OCI-LY7 (cell line): ENCODE results near the gene ICAM5. TPM values are rescaled to one million over a fixed set of nuclear protein-coding genes. Genes with fewer than 3 reads are reported as not detected.

Source experiments
- BruUV-seq: library from RNA; stranded (reverse); fragments of 400-500 nt; replicated peaks from 2 replicates; lab custom pipeline; 2021; lab: Mats Ljungman, UMichigan
- CTCF ChIA-PET: fragments of 300-600 bp; sonication (Branson Sonifier 250); formaldehyde crosslinking; loops from one replicate; lab custom pipeline; 2022; ENCODE audit warnings: antibody characterized with exemption; ENCODE audit not compliant: unreplicated experiment; lab: Charles Lee
- POLR2A ChIA-PET: fragments of 300-600 bp; sonication (Branson Sonifier 250); formaldehyde crosslinking; loops from one replicate; lab custom pipeline; 2022; ENCODE audit warnings: antibody characterized with exemption; lab: Charles Lee
- DNase-seq: peaks from one replicate; pipeline ENCODE4 v3.0.0-alpha.2; 2015; ENCODE audit warnings: low spot score
- H2AFZ ChIP-seq: fragments of 200-600 bp; sonication (generic), shearing (Covaris generic); 2 replicates; pipeline ENCODE4 v1.6.1; 2014; ENCODE audit warnings: mild to moderate bottlenecking, antibody characterized with exemption, low read length, moderate library complexity
- H3K27ac ChIP-seq: fragments of 200-600 bp; sonication (generic); 2 replicates; pipeline ENCODE4 v1.5.1; 2014; ENCODE audit warnings: mixed run types, low read depth, mild to moderate bottlenecking, moderate library complexity, low read length, inconsistent platforms; ENCODE audit not compliant: poor library complexity, severe bottlenecking
- H3K36me3 ChIP-seq: fragments of 200-600 bp; sonication (generic); 2 replicates; pipeline ENCODE4 v1.6.1; 2014; ENCODE audit warnings: mild to moderate bottlenecking, antibody characterized with exemption, low read length, moderate library complexity, mixed read lengths; ENCODE audit not compliant: insufficient read depth
- H3K4me1 ChIP-seq: fragments of 200-600 bp; sonication (generic); 2 replicates; pipeline ENCODE4 v1.5.1; 2014; ENCODE audit warnings: mild to moderate bottlenecking, low read length; ENCODE audit not compliant: insufficient read depth, poor library complexity, severe bottlenecking
- H3K4me2 ChIP-seq: fragments of 200-600 bp; sonication (generic); 2 replicates; pipeline ENCODE4 v1.6.1; 2014; ENCODE audit warnings: mild to moderate bottlenecking, low read length
- H3K4me3 ChIP-seq: fragments of 200-600 bp; sonication (generic); 2 replicates; pipeline ENCODE4 v1.5.1; 2014; ENCODE audit warnings: mild to moderate bottlenecking, low read depth, low read length; ENCODE audit not compliant: poor library complexity, severe bottlenecking
- H3K79me2 ChIP-seq: fragments of 200-600 bp; sonication (generic); 2 replicates; pipeline ENCODE4 v1.6.1; 2016; ENCODE audit warnings: low read depth, mild to moderate bottlenecking, low read length, moderate library complexity, mixed read lengths; ENCODE audit not compliant: insufficient read depth
- H3K9me2 ChIP-seq: fragments of 200-600 bp; sonication (generic); 2 replicates; pipeline ENCODE4 v1.6.1; 2016; ENCODE audit warnings: mild to moderate bottlenecking, low read length, mixed read lengths; ENCODE audit not compliant: insufficient read depth
- H3K9me3 ChIP-seq: fragments of 200-600 bp; sonication (generic); 2 replicates; pipeline ENCODE4 v1.6.1; 2014; ENCODE audit warnings: mild to moderate bottlenecking, mixed run types, low read length, mixed read lengths
- H4K20me1 ChIP-seq: fragments of 200-600 bp; sonication (generic); 2 replicates; pipeline ENCODE4 v1.6.1; 2014; ENCODE audit warnings: mild to moderate bottlenecking, antibody characterized with exemption, low read length, moderate library complexity, mixed read lengths; ENCODE audit not compliant: insufficient read depth
- EZH2phosphoT487 ChIP-seq: fragments of 200-600 bp; sonication (generic); IDR thresholded peaks from 2 replicates; pipeline ENCODE4 v1.6.1; 2018; ENCODE audit warnings: low read depth, borderline replicate concordance, mild to moderate bottlenecking, mixed run types, antibody characterized with exemption, low read length, moderate library complexity, mixed read lengths
- intact Hi-C: fragments of 100-400 bp; cut with micrococcal nuclease; formaldehyde crosslinking; loops from one replicate; pipeline ENCODE4 v1.10.0; 2022; ENCODE audit not compliant: unreplicated experiment
- total RNA-seq, 2 experiments: library from RNA; depleted of rRNA in 1 of 2; stranded (reverse); fragments of >200 nt in 1 of 2; shearing (Covaris generic) in 1 of 2; gene quantifications; 2 replicates each; pipeline ENCODE4 v1.2.3, GENCODE V29; 2014 to 2022
- TF ChIP-seq, protein P1 (sequence below): fragments of 200-600 bp; sonication (generic); conservative IDR thresholded peaks from 2 replicates; pipeline ENCODE4 v1.5.1; 2014; ENCODE audit warnings: mild to moderate bottlenecking, antibody characterized with exemption, low read length, moderate library complexity, mixed read lengths

The ICAM5 gene
- total RNA-seq, 2 experiments from 2014 or later: 6.4 to 10.8 TPM

DNA sequence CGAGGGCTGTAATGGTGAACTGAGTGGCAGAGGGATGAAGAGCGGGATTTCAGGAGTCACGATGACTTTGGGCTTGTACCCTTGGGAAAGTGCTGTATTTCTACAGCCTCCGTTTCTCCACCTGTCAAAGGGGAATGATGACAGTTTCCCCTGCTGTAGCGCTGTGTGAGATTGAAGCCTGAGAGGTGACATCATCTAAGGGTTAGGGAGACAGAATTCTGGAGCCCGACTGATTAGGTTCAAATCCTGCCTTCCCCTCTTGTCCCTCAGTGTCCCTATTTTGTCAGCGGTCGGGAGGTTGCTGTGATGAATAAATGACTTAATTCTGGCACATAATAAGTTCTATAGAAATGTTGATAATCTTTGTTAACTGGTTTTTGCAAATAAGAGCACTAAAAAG lies 37.0 kb upstream of the ICAM5 start:
- DNase-seq: no peak
- intact Hi-C loops: loop anchor here (5.0 kb wide), 1 partner anchor 35 kb away; no protein-coding TSS in a partner anchor
- Histone ChIP-seq H4K20me1 (peaks cover 18% of the 10 kb centered on the region), H2AFZ (no peak overlapping the region), H3K4me3 (peak overlapping the region; percentile 97), H3K9me3 (no peaks in the 10 kb centered on the region), H3K4me1 (peaks cover 42% of the 10 kb centered on the region), H3K36me3 (peaks cover 51% of the 10 kb centered on the region), H3K79me2 (peaks cover 33% of the 10 kb centered on the region), H3K27ac (peak overlapping the region; percentile 54), H3K9me2 (no peaks in the 10 kb centered on the region), H3K4me2 (peak overlapping the region; percentile 100)
- POLR2A ChIA-PET: interaction anchor here (0.6 kb wide), 1 partner anchor 114 kb away, joined by 4 read pairs; no protein-coding TSS in a partner anchor
- CTCF ChIA-PET: no interaction called here
- TSS peak; percentile 68 for BruUV-seq
- TF ChIP-seq, protein P1, sequence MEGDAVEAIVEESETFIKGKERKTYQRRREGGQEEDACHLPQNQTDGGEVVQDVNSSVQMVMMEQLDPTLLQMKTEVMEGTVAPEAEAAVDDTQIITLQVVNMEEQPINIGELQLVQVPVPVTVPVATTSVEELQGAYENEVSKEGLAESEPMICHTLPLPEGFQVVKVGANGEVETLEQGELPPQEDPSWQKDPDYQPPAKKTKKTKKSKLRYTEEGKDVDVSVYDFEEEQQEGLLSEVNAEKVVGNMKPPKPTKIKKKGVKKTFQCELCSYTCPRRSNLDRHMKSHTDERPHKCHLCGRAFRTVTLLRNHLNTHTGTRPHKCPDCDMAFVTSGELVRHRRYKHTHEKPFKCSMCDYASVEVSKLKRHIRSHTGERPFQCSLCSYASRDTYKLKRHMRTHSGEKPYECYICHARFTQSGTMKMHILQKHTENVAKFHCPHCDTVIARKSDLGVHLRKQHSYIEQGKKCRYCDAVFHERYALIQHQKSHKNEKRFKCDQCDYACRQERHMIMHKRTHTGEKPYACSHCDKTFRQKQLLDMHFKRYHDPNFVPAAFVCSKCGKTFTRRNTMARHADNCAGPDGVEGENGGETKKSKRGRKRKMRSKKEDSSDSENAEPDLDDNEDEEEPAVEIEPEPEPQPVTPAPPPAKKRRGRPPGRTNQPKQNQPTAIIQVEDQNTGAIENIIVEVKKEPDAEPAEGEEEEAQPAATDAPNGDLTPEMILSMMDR: no peak
- no peak for TF ChIP-seq EZH2phosphoT487

DNA sequence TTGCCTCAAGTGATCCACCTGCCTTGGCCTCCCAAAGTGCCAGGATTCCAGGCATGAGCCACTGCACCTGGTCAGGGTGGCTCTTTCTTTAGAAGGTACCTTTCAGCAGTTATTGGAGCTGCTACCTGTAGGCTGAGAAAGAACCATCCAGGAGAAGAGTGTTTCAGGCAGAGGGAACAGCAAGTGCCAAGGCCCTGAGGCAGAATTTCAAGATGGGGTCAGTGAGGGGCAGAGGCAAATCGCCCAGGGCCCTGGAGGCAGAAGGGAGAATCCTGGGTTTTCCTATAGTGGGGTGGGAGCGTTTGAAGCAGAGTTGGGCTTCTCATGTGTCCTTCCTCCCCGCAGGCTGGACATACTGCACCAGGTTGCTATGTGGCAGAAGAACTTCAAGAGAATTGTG lies 35.5 kb upstream of the ICAM5 start:
- no peak for TF ChIP-seq EZH2phosphoT487
- TF ChIP-seq, protein P1: no peak

GRCh38 chr19:10255358-10255757 lies 34.4 kb upstream of the ICAM5 start:
- peaks cover 33% of the 10 kb centered on the region for H3K79me2 ChIP-seq
- no peak overlapping the region for H3K4me2 ChIP-seq
- H3K4me3 ChIP-seq: no peak overlapping the region
- no peaks in the 10 kb centered on the region for H3K9me3 ChIP-seq
- no peak overlapping the region for H2AFZ ChIP-seq
- no TSS peak for BruUV-seq
- H4K20me1 ChIP-seq: peaks cover 21% of the 10 kb centered on the region
- intact Hi-C loops: no loop called here
- H3K9me2 ChIP-seq: no peaks in the 10 kb centered on the region
- H3K36me3 ChIP-seq: peaks cover 75% of the 10 kb centered on the region
- no peak overlapping the region for H3K27ac ChIP-seq
- TF ChIP-seq, protein P1: no peak
- no peak for TF ChIP-seq EZH2phosphoT487
- ChIA-PET CTCF (no interaction called here), POLR2A (no interaction called here)
- no peak for DNase-seq
- H3K4me1 ChIP-seq: peaks cover 22% of the 10 kb centered on the region

More for the DNA sequence above, 35.5 kb upstream of the ICAM5 start:
- Histone ChIP-seq H4K20me1 (peaks cover 18% of the 10 kb centered on the region), H2AFZ (no peak overlapping the region), H3K36me3 (peaks cover 65% of the 10 kb centered on the region), H3K9me2 (no peaks in the 10 kb centered on the region), H3K9me3 (no peaks in the 10 kb centered on the region), H3K27ac (no peak overlapping the region), H3K4me1 (peaks cover 32% of the 10 kb centered on the region), H3K79me2 (peaks cover 33% of the 10 kb centered on the region), H3K4me3 (no peak overlapping the region), H3K4me2 (peak overlapping the region; percentile 100; the same call in 1 of the 2 replicates)
- intact Hi-C loops: loop anchor here (5.0 kb wide), 1 partner anchor 37 kb away; no protein-coding TSS in a partner anchor
- POLR2A ChIA-PET: interaction anchor here (0.5 to 0.6 kb wide), 2 partner anchors 75 to 140 kb away, joined by 3 to 4 read pairs; no protein-coding TSS in a partner anchor
- DNase-seq: no peak
- no TSS peak for BruUV-seq
- CTCF ChIA-PET: no interaction called here
